ENCODE results near the gene ATP8A1.

DNA sequence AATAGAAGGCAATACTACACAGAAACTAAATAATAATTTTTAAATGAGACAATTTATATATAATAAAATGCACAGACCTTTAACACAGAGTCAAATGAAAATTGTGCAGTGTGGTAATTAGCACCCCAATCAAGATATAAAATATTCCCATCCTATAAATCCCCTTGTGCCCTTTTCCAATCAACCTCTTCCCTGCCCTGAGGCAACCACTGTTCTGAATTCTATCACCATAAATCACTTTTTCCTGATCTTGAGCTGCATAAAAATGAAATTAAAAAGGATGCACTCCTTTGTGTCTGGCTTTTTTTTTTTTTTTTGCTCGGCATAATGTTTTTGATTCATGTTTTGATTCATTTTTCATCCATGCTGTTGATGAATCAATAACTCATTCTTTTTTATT, 107.0 kb downstream of the ATP8A1 start:
- TF ChIP-seq EZH2 (IDR thresholded peaks at IDR 0.05) = no peak
- TF ChIP-seq POLR2AphosphoS5 (IDR thresholded peaks at IDR 0.05; ENCODE audit: borderline replicate concordance, low read depth, low read length) = no peak
